Thyroid gland (tissue), 4 donors: ENCODE results near the gene SRGAP2B.
"Not testable (repeated sequence)": the region's sequence is repeated elsewhere in the genome, so short reads cannot be mapped to it uniquely, and the experiment has no call there.

Source experiments
- POLR2A ChIP-seq, 2 donors: fragments of 450-650 bp; IDR thresholded peaks; one replicate each; pipeline ENCODE4 v1.6.1; 2017; ENCODE audit warnings: antibody characterized with exemption in 2 of 2, mild to moderate bottlenecking in 2 of 2, moderate library complexity in 1 of 2
- TF ChIP-seq, protein P1 (sequence below), 6 experiments: fragments of 200-600 bp in 3 of 6; fragments of 450-650 bp in 3 of 6; sonication (generic) in 3 of 6; IDR thresholded peaks; one replicate each; pipeline ENCODE4 v1.5.1; 2016 to 2019; ENCODE audit warnings: antibody characterized with exemption in 6 of 6, mild to moderate bottlenecking in 2 of 6, inconsistent platforms in 1 of 6, moderate library complexity in 1 of 6

DNA sequence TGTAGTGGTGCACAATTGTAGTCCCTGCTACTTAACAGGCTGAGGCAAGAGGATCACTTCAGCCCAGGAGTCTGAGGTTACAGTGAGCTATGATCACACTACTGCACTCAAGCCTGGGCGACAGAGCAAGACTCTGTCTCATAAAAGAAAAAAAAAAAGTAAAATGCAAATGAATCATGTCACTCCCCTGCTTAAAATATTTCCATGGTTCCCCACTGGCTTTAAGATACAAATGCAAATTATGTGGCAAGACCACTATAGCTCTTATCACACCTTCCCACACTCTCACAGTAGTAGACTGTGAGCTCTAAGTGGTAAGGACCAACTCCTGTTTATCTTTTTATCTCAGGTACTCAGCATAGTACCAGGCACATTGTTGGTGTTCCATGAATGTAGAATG lies 53.6 kb downstream of the SRGAP2B start:
- TF ChIP-seq, protein P1, sequence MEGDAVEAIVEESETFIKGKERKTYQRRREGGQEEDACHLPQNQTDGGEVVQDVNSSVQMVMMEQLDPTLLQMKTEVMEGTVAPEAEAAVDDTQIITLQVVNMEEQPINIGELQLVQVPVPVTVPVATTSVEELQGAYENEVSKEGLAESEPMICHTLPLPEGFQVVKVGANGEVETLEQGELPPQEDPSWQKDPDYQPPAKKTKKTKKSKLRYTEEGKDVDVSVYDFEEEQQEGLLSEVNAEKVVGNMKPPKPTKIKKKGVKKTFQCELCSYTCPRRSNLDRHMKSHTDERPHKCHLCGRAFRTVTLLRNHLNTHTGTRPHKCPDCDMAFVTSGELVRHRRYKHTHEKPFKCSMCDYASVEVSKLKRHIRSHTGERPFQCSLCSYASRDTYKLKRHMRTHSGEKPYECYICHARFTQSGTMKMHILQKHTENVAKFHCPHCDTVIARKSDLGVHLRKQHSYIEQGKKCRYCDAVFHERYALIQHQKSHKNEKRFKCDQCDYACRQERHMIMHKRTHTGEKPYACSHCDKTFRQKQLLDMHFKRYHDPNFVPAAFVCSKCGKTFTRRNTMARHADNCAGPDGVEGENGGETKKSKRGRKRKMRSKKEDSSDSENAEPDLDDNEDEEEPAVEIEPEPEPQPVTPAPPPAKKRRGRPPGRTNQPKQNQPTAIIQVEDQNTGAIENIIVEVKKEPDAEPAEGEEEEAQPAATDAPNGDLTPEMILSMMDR (IDR thresholded peaks at IDR 0.05) = not testable (repeated sequence)
- TF ChIP-seq POLR2A (IDR thresholded peaks at IDR 0.05) = not testable (repeated sequence)
